GM12891 (cell line): Measurements from ENCODE around the gene EYS.

Experiments
- POLR2A ChIP-seq: IDR thresholded peaks from 2 replicates; pipeline ENCODE4 v1.6.1; 2011; ENCODE audit warnings: low read depth, low read length, control low read depth
- POLR2AphosphoS5 ChIP-seq: IDR thresholded peaks from 2 replicates; pipeline ENCODE4 v1.6.1; 2011; ENCODE audit warnings: low read depth, low read length, control low read depth
- POU2F2 ChIP-seq: IDR thresholded peaks from 2 replicates; pipeline ENCODE4 v1.6.1; 2011; ENCODE audit warnings: low read depth, mild to moderate bottlenecking, control low read depth, low read length, moderate library complexity
- SPI1 ChIP-seq: IDR thresholded peaks from 2 replicates; pipeline ENCODE4 v1.6.1; 2011; ENCODE audit warnings: low read depth, low read length, control low read depth
- TAF1 ChIP-seq: IDR thresholded peaks from 2 replicates; pipeline ENCODE4 v1.6.1; 2011; ENCODE audit warnings: low read depth, low read length, control low read depth

DNA sequence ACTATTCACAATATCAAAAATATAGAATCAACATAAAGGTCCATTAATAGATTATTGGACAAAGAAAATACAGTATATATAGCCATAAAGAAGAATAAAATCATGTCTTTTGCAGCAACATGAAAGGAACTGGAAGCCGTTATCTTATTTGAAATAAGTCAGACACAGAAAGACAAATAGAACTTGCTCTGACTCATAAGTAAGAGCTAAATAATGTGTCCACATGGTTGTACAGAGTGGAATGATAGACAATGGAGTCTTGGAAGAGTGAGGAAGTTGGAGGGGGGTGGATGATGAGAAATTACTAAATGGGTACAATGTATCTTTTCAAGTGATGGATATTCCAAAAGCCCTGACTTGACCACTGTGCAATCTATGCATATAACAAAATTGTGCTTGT lies 1457.9 kb downstream of the EYS start:
- TF ChIP-seq POLR2AphosphoS5 (no peak), TAF1 (no peak), POLR2A (no peak), SPI1 (no peak), POU2F2 (no peak)
